HepG2 (cell line): Measurements from ENCODE around the gene ANKRD40. TPM values are rescaled to one million over a fixed set of nuclear protein-coding genes. Genes with fewer than 3 reads are reported as not detected.

ENCODE experiments used
- ARNT ChIP-seq: fragments of 450-650 bp; IDR thresholded peaks from 2 replicates; pipeline ENCODE4 v1.6.1; 2017
- DPF2 ChIP-seq: sonication (generic); formaldehyde crosslinking; IDR thresholded peaks from 2 replicates; pipeline ENCODE4 v1.4.0; 2020; ENCODE audit warnings: mild to moderate bottlenecking, low read depth, missing genetic modification reagents, borderline replicate concordance
- HDAC1 ChIP-seq: sonication (generic); formaldehyde crosslinking; IDR thresholded peaks from 2 replicates; pipeline ENCODE4 v1.5.1; 2020; ENCODE audit warnings: mild to moderate bottlenecking, missing genetic modification reagents
- MIER3 ChIP-seq: IDR thresholded peaks from 2 replicates; pipeline ENCODE4 v1.6.1; 2016; ENCODE audit warnings: missing compliant biosample characterization, borderline replicate concordance
- MIXL1 ChIP-seq: IDR thresholded peaks from 2 replicates; pipeline ENCODE4 v1.6.1; 2016
- MYNN ChIP-seq: sonication (generic); formaldehyde crosslinking; IDR thresholded peaks from 2 replicates; pipeline ENCODE4 v1.4.0; 2020; ENCODE audit warnings: mild to moderate bottlenecking, low read depth, missing genetic modification reagents
- POLR2G ChIP-seq: fragments of 200-400 bp; formaldehyde crosslinking; IDR thresholded peaks from 2 replicates; pipeline ENCODE4 v1.6.1; 2018; ENCODE audit warnings: mild to moderate bottlenecking, low read depth, low read length, moderate library complexity
- SALL2 ChIP-seq: sonication (generic); formaldehyde crosslinking; IDR thresholded peaks from 2 replicates; pipeline ENCODE4 v1.8.1; 2023; ENCODE audit warnings: mild to moderate bottlenecking, missing genetic modification reagents, inconsistent platforms
- SIN3B ChIP-seq: fragments of 150-350 bp; IDR thresholded peaks from 2 replicates; pipeline ENCODE4 v1.6.1; 2014; ENCODE audit warnings: low read length
- TEAD3 ChIP-seq: optimal IDR thresholded peaks from 2 replicates; pipeline ENCODE3; 2016; ENCODE audit warnings: borderline replicate concordance
- ZEB1 ChIP-seq: IDR thresholded peaks from 2 replicates; pipeline ENCODE4 v1.6.1; 2012; ENCODE audit warnings: mild to moderate bottlenecking, low read depth, inconsistent platforms; ENCODE audit not compliant: insufficient replicate concordance
- ZFP41 ChIP-seq: sonication (generic); formaldehyde crosslinking; IDR thresholded peaks from 2 replicates; pipeline ENCODE4 v1.4.0; 2020; ENCODE audit warnings: mild to moderate bottlenecking, missing genetic modification reagents, borderline replicate concordance
- ZNF136 ChIP-seq: sonication (generic); formaldehyde crosslinking; IDR thresholded peaks from 2 replicates; pipeline ENCODE4 v1.8.1; 2022; ENCODE audit warnings: low read depth, mild to moderate bottlenecking, moderate library complexity, missing genetic modification reagents
- ZNF180 ChIP-seq: sonication (generic); formaldehyde crosslinking; IDR thresholded peaks from 2 replicates; pipeline ENCODE4 v1.4.0; 2020; ENCODE audit warnings: low read depth, missing genetic modification reagents, borderline replicate concordance
- ZNF691 ChIP-seq: sonication (generic); formaldehyde crosslinking; IDR thresholded peaks from 2 replicates; pipeline ENCODE4 v1.4.0; 2020; ENCODE audit warnings: missing genetic modification reagents, low read depth, mild to moderate bottlenecking, borderline replicate concordance
- polyA plus RNA-seq, 8 experiments: library from polyadenylated mRNA; depleted of rRNA in 3 of 8; stranded (reverse) in 7 of 8; unstranded in 1 of 8; fragments of >200 nt; fragmentation: Illumina TruSeq in 4 of 8; extraction: Trizol in 4 of 8; gene quantifications; 2 replicates each; pipeline versions ENCODE4 v1.2.1 to v1.2.3, GENCODE V29; 2011 to 2016; ENCODE audit warnings: low read depth in 4 of 8, missing spikeins in 1 of 8, mixed read lengths in 1 of 8; ENCODE audit not compliant: insufficient read depth in 1 of 8
- total RNA-seq, 5 experiments: library from RNA; depleted of rRNA; stranded (reverse); fragments of >200 nt; fragmentation: Illumina TruSeq; extraction: Trizol; gene quantifications; 2 replicates each; pipeline ENCODE4 v1.2.3, GENCODE V29; 2016; ENCODE audit warnings: low read depth in 1 of 5
- TF ChIP-seq, protein P1 (sequence below): sonication (generic); formaldehyde crosslinking; IDR thresholded peaks from 2 replicates; pipeline ENCODE4 v1.4.0; 2020; ENCODE audit warnings: missing genetic modification reagents
- TF ChIP-seq, protein P2 (sequence below): sonication (generic); formaldehyde crosslinking; IDR thresholded peaks from 2 replicates; pipeline ENCODE4 v1.4.0; 2020; ENCODE audit warnings: missing genetic modification reagents

The ANKRD40 gene
- total and polyA plus RNA-seq, 2 of the 13 experiments (the other 11 are each of a cell fraction or from before 2014, with no cell fraction given): 35.0 to 46.4 TPM

DNA sequence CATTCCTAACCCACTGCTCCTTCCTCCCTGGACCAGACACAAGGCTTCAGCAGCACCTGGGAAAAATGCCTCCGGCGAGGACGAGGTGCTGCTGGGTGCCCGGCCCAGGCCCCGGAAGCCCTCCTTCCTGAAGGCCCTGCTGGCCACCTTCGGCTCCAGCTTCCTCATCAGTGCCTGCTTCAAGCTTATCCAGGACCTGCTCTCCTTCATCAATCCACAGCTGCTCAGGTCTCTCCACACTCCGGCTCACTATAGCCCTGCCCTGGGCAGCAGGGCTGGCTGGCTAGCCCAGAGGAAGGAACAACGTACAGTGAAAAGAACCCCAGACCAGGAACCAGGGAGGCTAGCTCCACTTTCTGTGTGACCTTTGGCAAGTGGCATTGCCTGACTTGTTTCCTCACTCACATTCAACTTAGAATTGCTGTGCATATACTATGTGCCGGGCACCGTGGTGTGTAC lies 46.8 kb downstream of the ANKRD40 start (continued):
- TF ChIP-seq HDAC1 (no peak), DPF2 (CRISPR knock-in tag) (no peak), ZNF136 (no peak), MYNN (CRISPR knock-in tag) (no peak), SIN3B (no peak), TEAD3 (CRISPR knock-in tag) (peak; percentile 11), SALL2 (CRISPR knock-in tag) (no peak), MIXL1 (no peak), ARNT (no peak), ZEB1 (no peak), ZNF691 (CRISPR knock-in tag) (0 out of 2 replicates have a peak, but pooled peaks have one; percentile 20), POLR2G (no peak), MIER3 (no peak), ZFP41 (CRISPR knock-in tag) (0 out of 2 replicates have a peak, but pooled peaks have one; percentile 1), ZNF180 (CRISPR knock-in tag) (no peak)
- TF ChIP-seq, protein P1, sequence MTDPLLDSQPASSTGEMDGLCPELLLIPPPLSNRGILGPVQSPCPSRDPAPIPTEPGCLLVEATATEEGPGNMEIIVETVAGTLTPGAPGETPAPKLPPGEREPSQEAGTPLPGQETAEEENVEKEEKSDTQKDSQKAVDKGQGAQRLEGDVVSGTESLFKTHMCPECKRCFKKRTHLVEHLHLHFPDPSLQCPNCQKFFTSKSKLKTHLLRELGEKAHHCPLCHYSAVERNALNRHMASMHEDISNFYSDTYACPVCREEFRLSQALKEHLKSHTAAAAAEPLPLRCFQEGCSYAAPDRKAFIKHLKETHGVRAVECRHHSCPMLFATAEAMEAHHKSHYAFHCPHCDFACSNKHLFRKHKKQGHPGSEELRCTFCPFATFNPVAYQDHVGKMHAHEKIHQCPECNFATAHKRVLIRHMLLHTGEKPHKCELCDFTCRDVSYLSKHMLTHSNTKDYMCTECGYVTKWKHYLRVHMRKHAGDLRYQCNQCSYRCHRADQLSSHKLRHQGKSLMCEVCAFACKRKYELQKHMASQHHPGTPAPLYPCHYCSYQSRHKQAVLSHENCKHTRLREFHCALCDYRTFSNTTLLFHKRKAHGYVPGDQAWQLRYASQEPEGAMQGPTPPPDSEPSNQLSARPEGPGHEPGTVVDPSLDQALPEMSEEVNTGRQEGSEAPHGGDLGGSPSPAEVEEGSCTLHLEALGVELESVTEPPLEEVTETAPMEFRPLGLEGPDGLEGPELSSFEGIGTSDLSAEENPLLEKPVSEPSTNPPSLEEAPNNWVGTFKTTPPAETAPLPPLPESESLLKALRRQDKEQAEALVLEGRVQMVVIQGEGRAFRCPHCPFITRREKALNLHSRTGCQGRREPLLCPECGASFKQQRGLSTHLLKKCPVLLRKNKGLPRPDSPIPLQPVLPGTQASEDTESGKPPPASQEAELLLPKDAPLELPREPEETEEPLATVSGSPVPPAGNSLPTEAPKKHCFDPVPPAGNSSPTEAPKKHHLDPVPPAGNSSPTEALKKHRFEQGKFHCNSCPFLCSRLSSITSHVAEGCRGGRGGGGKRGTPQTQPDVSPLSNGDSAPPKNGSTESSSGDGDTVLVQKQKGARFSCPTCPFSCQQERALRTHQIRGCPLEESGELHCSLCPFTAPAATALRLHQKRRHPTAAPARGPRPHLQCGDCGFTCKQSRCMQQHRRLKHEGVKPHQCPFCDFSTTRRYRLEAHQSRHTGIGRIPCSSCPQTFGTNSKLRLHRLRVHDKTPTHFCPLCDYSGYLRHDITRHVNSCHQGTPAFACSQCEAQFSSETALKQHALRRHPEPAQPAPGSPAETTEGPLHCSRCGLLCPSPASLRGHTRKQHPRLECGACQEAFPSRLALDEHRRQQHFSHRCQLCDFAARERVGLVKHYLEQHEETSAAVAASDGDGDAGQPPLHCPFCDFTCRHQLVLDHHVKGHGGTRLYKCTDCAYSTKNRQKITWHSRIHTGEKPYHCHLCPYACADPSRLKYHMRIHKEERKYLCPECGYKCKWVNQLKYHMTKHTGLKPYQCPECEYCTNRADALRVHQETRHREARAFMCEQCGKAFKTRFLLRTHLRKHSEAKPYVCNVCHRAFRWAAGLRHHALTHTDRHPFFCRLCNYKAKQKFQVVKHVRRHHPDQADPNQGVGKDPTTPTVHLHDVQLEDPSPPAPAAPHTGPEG (CRISPR knock-in tag): no peak
- TF ChIP-seq, protein P2, sequence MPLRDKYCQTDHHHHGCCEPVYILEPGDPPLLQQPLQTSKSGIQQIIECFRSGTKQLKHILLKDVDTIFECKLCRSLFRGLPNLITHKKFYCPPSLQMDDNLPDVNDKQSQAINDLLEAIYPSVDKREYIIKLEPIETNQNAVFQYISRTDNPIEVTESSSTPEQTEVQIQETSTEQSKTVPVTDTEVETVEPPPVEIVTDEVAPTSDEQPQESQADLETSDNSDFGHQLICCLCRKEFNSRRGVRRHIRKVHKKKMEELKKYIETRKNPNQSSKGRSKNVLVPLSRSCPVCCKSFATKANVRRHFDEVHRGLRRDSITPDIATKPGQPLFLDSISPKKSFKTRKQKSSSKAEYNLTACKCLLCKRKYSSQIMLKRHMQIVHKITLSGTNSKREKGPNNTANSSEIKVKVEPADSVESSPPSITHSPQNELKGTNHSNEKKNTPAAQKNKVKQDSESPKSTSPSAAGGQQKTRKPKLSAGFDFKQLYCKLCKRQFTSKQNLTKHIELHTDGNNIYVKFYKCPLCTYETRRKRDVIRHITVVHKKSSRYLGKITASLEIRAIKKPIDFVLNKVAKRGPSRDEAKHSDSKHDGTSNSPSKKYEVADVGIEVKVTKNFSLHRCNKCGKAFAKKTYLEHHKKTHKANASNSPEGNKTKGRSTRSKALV (CRISPR knock-in tag): no peak
